Erythroblast (primary cell): ENCODE measurements around the gene USB1.

Experiments
- DNase-seq, 2 experiments: peaks; one replicate each; lab custom pipeline; 2025; lab: John Stamatoyannopoulos, UW
- GATA1 ChIP-seq: IDR thresholded peaks from 2 replicates; pipeline ENCODE4 v1.6.1; 2011; ENCODE audit warnings: low read depth, mild to moderate bottlenecking, control low read depth, low read length, moderate library complexity
- POLR2A ChIP-seq: IDR thresholded peaks from 2 replicates; pipeline ENCODE4 v1.6.1; 2011; ENCODE audit warnings: mild to moderate bottlenecking, low read length

USB1 gene

GRCh38 chr16:57979006-57979585 is 22.1 kb upstream of the USB1 start:
- DNase-seq = no peak
- TF ChIP-seq POLR2A (no peak), GATA1 (no peak)

- TF ChIP-seq GATA1 = no peak
- TF ChIP-seq POLR2A = no peak
- no peak for DNase-seq
These were observed 19.6 kb upstream of the USB1 start for GRCh38 chr16:57981636-57982035.

- no peak for DNase-seq
- TF ChIP-seq POLR2A (no peak), GATA1 (no peak)
These were observed 18.8 kb upstream of the USB1 start for GRCh38 chr16:57982385-57982784.

DNA sequence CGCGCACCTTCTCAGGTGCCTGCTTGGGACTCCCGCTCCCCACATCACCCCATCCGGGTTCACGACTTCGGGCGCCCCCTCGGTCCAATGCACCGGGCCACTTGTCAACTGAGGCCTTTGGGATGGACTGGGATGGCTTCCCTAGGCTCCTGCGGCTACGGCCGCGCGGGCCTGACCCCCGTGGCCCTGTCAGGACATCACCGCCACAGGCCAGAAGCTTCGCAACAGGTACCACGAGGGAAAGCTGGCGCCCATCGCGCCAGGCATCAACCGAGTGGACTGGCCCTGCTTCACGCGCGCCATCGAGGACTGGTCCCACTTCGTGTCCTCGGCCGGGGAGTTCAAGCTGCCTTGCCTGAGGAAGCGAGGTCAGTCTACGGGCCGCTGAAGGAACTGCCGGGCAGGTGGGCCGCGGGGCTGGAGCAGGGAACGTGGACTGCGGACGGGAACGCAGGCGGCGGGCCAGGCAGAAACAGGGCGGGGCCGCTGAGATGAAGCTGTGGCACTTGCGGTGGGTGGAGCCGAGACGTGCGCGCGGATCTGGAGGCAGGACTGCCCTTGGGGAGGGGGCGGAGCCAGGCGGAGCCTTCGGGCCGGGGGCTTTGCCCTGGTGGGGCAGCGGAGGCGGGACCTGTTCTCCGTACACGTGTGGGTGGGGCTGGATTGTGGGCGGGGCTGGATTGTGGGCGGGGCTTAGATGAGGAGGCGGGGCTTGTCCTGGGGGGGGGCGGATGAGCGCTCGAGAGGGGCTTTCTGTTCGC is 16.6 kb upstream of the USB1 start:
- peak; percentile 87 to 88 for DNase-seq

DNA sequence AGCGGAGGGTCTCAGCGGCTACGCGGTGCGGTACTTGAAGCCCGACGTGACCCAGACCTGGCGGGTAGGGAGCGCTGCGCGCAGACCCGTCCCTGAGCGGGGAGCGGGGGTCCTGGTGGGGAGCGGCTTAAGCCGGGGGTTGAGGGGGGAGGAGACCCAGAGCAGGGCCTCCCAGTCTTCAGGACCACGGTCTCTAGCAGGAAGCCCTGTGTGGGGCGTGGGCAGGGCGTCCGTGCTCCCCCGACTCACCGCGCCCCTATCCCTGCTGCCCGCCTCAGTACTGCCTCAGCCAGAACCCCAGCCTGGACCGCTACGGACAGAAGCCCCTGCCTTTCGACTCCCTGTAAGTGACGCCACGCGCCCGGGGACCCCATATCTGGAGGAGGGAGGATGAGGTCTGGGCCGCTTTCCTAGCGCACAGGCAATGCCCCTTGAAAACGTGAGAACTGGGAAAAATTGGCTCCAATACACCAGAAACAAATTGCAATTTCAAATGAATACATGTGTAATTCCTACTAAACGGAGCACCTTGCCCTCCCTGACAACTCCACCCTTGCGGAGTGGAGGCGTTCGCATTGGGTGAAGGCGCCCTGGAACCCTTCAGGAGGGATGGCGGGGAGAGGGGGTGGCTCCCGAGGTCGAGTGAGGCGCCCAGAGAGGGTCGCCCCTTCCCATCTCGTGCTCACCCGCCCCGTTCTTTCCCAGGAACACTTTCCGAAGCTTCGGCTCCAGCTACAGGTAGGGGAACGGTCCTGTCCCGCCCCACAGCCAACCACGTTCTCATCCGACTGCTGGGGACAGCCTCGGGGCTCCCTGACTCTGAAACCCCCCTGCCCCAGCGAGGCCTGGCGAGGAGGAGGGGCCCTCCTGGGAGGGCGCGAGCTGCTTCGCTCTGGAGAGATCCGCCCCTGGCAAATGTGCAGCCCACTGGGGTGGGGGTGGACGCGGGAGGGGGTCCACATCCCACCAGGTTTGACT is 15.7 kb upstream of the USB1 start:
- no peak for DNase-seq
- TF ChIP-seq POLR2A = no peak
- no peak for TF ChIP-seq GATA1

More for the DNA sequence above, 16.6 kb upstream of the USB1 start:
- TF ChIP-seq POLR2A (no peak), GATA1 (no peak)

- no peak for TF ChIP-seq POLR2A
- TF ChIP-seq GATA1 = no peak
- DNase-seq = no peak
These were observed 15.0 kb upstream of the USB1 start for GRCh38 chr16:57986196-57986595.

DNA sequence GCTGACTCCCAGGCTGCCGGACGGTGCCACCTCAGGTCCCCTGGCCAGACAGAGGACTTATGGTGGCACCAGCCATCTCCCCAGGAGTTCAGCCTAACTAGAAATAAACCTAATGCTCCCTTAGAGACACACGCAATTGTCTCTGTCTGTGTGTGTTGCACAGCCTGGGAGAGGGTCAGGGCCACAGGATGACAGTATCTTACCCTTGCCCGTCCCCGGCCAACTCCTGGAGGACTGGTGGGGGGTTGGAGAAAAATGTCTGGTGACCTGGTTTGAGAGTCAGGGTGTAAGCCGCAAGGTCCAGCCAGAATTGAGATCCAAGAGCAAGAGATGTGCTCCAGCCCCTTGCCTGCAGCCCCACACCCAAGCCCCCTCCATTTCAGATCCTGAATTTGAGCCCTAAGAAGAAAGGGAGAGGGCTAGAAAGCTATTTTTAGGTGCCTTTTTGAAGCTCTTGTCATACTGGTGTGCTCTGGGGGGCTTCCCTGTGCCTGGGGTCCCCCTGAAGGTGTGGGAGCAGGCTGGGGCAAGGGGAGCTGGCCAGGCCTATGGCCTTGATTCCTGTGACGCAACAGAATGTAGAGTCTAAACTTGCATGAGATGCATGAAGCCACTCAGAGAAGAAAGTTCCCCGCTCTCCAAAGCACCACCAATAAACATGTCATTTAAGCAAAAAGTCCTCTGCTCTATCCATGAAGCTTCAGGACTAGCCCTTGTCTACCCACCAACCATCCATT is 13.6 kb upstream of the USB1 start:
- TF ChIP-seq POLR2A (no peak), GATA1 (no peak)
- no peak for DNase-seq

DNA sequence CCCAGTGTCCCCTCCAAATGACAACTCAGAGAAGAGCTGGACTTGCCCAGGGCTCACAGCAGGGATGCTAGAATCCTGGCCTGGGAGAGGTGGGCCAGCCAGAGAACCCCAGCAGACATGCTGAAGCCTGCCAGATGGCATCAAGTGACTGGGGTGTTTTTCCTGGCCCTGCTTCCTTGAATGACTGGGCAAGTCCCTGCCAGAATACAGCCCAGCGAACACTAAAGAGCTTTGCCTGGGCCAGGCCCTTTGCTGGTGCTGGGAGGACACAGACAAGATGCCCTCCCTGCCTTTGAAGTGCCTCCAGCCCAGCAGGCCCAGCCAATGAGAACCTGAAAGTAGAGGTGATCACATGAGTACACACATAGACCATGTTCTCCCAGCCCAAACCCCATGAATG is 12.3 kb upstream of the USB1 start:
- TF ChIP-seq POLR2A = no peak
- no peak for TF ChIP-seq GATA1
- no peak for DNase-seq

DNA sequence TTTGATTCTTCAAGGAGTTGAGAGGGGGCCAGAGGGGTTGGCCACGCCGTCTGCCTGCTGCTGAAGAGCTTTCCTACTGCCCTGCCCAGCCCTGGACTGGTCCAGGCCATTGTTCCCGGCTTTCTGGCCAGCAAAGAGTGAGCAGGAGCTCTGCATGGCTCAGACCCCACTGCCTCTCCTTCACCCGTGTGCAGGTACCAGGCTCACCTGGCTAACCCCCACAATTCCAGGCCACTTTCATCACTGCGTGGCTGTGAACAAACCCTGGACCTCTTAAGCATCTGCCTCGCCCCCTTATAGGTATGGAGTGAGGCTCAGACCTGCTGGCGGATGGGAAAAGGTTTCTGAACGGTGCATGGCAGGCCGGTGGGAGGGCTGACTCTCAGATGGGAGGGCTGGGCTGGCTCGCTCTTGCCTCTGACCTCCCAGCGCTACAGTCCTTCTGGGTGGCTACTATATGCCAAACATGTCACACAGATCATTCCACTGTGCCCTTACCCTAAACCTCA is 9.6 kb upstream of the USB1 start:
- TF ChIP-seq GATA1 (no peak), POLR2A (no peak)
- no peak for DNase-seq

GRCh38 chr16:57992084-57992483 is 9.1 kb upstream of the USB1 start:
- no peak for TF ChIP-seq GATA1
- TF ChIP-seq POLR2A = no peak
- no peak for DNase-seq

DNA sequence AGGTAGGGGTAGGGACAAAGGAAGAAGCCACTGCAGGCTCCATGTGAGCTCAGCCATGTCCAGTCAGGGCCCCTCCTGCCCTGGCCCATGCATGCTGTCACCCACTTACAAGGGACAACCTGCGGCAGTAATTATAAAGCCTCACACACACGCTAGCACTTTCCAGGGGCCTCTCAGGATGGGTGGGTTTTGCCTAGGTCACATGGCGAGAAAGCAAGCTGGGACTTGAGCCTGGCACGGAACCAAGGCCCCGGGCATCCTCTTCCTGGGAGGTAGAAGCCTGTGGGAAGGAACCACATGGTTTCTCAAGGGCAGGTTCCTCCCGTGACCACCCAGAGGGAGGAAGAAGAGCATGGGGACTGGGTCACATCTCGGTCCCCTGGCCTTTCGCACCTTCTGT is 7.8 kb upstream of the USB1 start:
- DNase-seq = no peak
- TF ChIP-seq POLR2A = no peak
- no peak for TF ChIP-seq GATA1

DNA sequence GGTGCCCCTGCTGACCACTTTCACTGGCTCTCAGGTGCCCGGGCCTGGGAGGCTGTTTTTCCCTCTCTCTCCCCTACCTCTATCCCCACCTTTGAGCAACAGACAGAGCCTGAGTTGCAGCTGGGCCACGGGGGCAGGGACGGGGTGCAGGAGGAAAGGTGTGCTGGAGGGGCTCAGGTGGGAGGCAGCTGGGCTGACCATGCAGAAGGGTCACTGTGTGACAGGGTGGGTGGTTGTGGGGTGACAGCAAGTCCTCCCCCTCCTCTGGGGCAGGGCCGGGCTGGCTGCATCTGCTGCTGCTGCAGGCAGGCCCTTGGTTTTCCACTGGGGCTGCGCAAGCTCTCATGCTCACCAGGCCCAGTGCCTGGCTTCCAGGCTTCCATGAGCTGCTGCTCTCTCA is 7.3 kb upstream of the USB1 start:
- no peak for DNase-seq
- TF ChIP-seq POLR2A = no peak
- TF ChIP-seq GATA1 = no peak

DNA sequence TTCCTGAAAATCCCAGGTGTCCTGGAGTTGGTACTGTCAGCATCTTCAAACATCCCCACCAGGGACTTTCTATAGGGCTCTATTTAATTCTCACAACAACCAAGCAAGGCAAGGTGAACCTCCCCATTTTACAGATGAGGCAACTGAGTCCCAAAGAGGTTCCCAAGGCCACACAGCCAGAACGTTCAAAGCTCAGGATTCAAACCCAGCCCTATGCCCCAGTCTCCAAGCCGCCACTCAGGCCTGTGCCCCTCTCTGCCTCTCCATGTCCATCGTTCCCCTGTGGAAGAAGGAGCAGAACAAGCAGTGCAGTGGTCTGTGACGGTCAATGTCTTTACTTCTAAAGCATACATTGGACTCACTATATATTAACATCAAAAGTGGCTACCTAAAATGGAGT is 6.8 kb upstream of the USB1 start:
- DNase-seq = no peak
- TF ChIP-seq POLR2A = no peak
- TF ChIP-seq GATA1 = no peak
